ENCODE measurements around the gene UTS2B.

The UTS2B gene

DNA sequence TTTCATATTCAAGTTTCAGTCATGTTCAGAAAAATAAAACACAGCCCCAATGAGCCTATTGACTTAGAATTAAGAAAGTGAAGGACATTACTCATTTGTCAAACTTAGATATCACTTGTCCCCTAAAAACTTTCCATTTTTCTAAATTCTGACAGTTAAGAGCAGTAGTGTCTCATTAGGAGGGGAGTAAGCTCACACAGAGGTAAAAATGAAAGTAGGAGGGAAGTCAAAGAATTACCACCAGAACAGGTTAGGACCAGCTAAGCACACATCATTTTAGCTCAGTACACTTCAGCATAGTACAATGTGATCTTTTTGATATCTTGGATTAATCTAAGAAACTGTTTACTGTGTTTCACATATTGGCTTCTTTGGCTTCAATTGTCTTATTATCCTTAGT, 67.0 kb downstream of the UTS2B start:
- Histone ChIP-seq H3K36me3 (no peaks in the 10 kb centered on the region), H3K27ac (no peak overlapping the region), H3K27me3 (no peaks in the 10 kb centered on the region), H3K4me3 (no peak overlapping the region), H3K4me1 (no peaks in the 10 kb centered on the region), H3K9me3 (no peaks in the 10 kb centered on the region)
- intact Hi-C loops (cut with DNase I; ENCODE audit: low total_unique reads) = no loop called here
- no peak for TF ChIP-seq CTCF (IDR thresholded peaks at IDR 0.05)
- no peak for DNase-seq

DNA sequence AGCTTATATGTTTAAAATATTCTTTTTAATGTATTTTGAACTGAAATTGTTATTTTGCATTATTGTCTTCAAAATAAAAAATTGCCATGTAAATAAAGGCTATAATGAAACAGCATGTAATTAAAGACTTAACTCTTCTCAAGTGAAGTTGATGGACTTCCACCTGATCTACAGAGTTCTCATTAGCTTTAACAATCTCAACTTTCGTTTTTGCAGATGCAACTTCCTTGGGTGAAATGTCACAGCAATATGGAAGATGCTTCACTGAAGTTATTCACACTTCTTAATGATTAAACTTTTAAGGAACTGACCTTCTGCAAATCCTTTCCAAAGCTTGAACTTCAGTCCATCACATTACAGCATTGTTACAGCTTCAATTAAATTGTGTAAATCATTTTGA, 67.7 kb downstream of the UTS2B start:
- intact Hi-C loops (cut with DNase I; ENCODE audit: low total_unique reads) = no loop called here
- no peak for DNase-seq
- no peak for TF ChIP-seq CTCF (IDR thresholded peaks at IDR 0.05)
- Histone ChIP-seq H3K27me3 (no peaks in the 10 kb centered on the region), H3K4me3 (no peak overlapping the region), H3K36me3 (no peaks in the 10 kb centered on the region), H3K4me1 (no peaks in the 10 kb centered on the region), H3K9me3 (no peaks in the 10 kb centered on the region), H3K27ac (no peak overlapping the region)

- no peak overlapping the region for H3K27ac ChIP-seq
- no peak for DNase-seq
- no peaks in the 10 kb centered on the region for H3K4me1 ChIP-seq
- H3K27me3 ChIP-seq = no peaks in the 10 kb centered on the region
- H3K9me3 ChIP-seq = no peaks in the 10 kb centered on the region
- TF ChIP-seq CTCF (IDR thresholded peaks at IDR 0.05) = no peak
- no peak overlapping the region for H3K4me3 ChIP-seq
- intact Hi-C loops (cut with DNase I; ENCODE audit: low total_unique reads) = no loop called here
- no peaks in the 10 kb centered on the region for H3K36me3 ChIP-seq
Measured at GRCh38 chr3:191261304-191261638, 69.1 kb downstream of the UTS2B start.

DNA sequence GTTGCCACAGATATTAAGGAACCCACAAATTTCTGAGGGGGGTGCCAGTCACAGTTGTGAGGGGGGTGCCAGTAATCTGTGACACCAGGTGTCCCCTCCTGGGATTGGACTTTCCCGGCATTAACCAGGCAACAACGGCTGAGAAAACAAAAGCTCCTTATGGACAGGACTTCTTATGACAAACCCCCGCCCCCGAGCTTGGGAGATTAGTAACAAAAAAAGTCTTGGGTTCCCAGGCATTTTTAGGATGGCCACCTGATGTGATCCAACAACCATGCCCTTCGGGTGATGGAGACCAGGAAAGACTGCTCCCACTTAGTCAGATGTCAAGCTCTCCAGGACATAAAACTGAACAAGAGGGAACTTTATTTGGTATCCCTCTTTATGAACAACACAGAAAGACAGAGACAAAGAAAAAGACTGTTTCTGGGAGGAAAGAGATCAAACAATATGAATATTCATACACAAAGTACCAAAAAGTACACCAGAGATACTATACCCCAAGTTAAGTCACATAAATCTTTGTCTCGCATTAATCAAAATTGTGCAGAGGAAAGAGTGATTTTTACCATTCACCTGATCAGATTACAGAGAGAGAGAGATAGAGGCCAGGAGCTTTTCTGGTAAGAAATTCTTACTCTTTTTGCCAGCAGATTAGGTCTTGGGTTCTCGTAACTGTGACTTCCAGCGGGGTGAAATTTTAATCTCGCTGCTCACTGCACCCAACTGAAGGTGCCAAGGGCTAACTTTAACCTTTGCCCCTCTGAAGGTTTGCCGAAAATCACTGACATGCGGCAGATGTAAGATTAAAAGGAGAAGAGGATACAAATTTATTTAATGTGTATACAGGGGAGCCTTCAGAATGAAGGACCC, 69.7 kb downstream of the UTS2B start:
- TF ChIP-seq CTCF (IDR thresholded peaks at IDR 0.05) = no peak
- H3K9me3 ChIP-seq = no peaks in the 10 kb centered on the region
- H3K27me3 ChIP-seq = no peaks in the 10 kb centered on the region
- no peaks in the 10 kb centered on the region for H3K4me1 ChIP-seq
- H3K27ac ChIP-seq = no peak overlapping the region
- intact Hi-C loops (cut with DNase I; ENCODE audit: low total_unique reads) = no loop called here
- no peak for DNase-seq
- no peak overlapping the region for H3K4me3 ChIP-seq
- no peaks in the 10 kb centered on the region for H3K36me3 ChIP-seq

- Histone ChIP-seq H3K27me3 (no peaks in the 10 kb centered on the region), H3K4me1 (no peaks in the 10 kb centered on the region), H3K27ac (no peak overlapping the region), H3K4me3 (no peak overlapping the region), H3K36me3 (no peaks in the 10 kb centered on the region), H3K9me3 (no peaks in the 10 kb centered on the region)
- intact Hi-C loops (cut with DNase I; ENCODE audit: low total_unique reads) = no loop called here
- no peak for TF ChIP-seq CTCF (IDR thresholded peaks at IDR 0.05)
- DNase-seq = no peak
Measured at GRCh38 chr3:191259486-191259885, 70.8 kb downstream of the UTS2B start.

Data from tibial artery (tissue), 4 donors.